ENCODE measurements around the gene SPAG6.
A peak's percentile ranks its signal among the peaks of the same experiment; 100 is the strongest.
"Not testable (repeated sequence)": the region's sequence is repeated elsewhere in the genome, so short reads cannot be mapped to it uniquely, and the experiment has no call there.

The SPAG6 gene

GRCh38 chr10:22345301-22346095 lies at the start of gene SPAG6:
Gene SPAG6 (plus strand): TSS chr10:22345496. CDS start chr10:22345612, 116 bp downstream.
- no peak within 1 kb of the TSS for H3K27ac Mint-ChIP-seq
- no peak for ATAC-seq
- DNase-seq = peak; percentile 60

GRCh38 chr10:22301193-22301592 lies 44.1 kb upstream of the SPAG6 start:
- H3K9me3 Mint-ChIP-seq = no peaks in the 10 kb centered on the region
- H3K27ac Mint-ChIP-seq = no peak overlapping the region
- ATAC-seq (no peak), DNase-seq (no peak)
- H3K4me3 Mint-ChIP-seq = no peak overlapping the region
- no peaks in the 10 kb centered on the region for H3K4me1 Mint-ChIP-seq
- no peaks in the 10 kb centered on the region for H3K36me3 Mint-ChIP-seq (ENCODE audit: low read depth)
- peaks cover 9% of the 10 kb centered on the region for H3K27me3 Mint-ChIP-seq

More at GRCh38 chr10:22345301-22346095, at the start of gene SPAG6:
- H3K4me1 Mint-ChIP-seq = peaks cover 18% of the 10 kb centered on the region
- H3K4me3 Mint-ChIP-seq = peak within 1 kb of the TSS; percentile 57
- H3K36me3 Mint-ChIP-seq (ENCODE audit: low read depth) = peaks cover 13% of the 10 kb centered on the region
- H3K9me3 Mint-ChIP-seq = no peaks in the 10 kb centered on the region
- H3K27me3 Mint-ChIP-seq = peaks cover 65% of the 10 kb centered on the region

GRCh38 chr10:22303461-22303860 lies 41.8 kb upstream of the SPAG6 start:
- Mint-ChIP-seq H3K36me3 (ENCODE audit: low read depth) (no peaks in the 10 kb centered on the region), H3K27me3 (peaks cover 7% of the 10 kb centered on the region), H3K9me3 (no peaks in the 10 kb centered on the region), H3K27ac (no peak overlapping the region), H3K4me3 (no peak overlapping the region), H3K4me1 (peaks cover 1% of the 10 kb centered on the region)
- DNase-seq (no peak), ATAC-seq (no peak)

- Mint-ChIP-seq H3K36me3 (ENCODE audit: low read depth) (no peaks in the 10 kb centered on the region), H3K27me3 (peaks cover 10% of the 10 kb centered on the region), H3K4me3 (no peak overlapping the region), H3K9me3 (no peaks in the 10 kb centered on the region), H3K27ac (no peak overlapping the region), H3K4me1 (peaks cover 10% of the 10 kb centered on the region)
- DNase-seq (no peak), ATAC-seq (no peak)
Measured at GRCh38 chr10:22305721-22306120, 39.6 kb upstream of the SPAG6 start.

GRCh38 chr10:22308390-22308789 lies 36.9 kb upstream of the SPAG6 start:
- DNase-seq (no peak), ATAC-seq (peak; percentile 97)
- Mint-ChIP-seq H3K4me1 (peaks cover 10% of the 10 kb centered on the region), H3K9me3 (no peaks in the 10 kb centered on the region), H3K27ac (no peak overlapping the region), H3K36me3 (ENCODE audit: low read depth) (no peaks in the 10 kb centered on the region), H3K4me3 (no peak overlapping the region), H3K27me3 (peaks cover 22% of the 10 kb centered on the region)

- Mint-ChIP-seq H3K27me3 (peaks cover 21% of the 10 kb centered on the region), H3K36me3 (ENCODE audit: low read depth) (no peaks in the 10 kb centered on the region), H3K9me3 (no peaks in the 10 kb centered on the region), H3K4me3 (no peak overlapping the region), H3K4me1 (peaks cover 10% of the 10 kb centered on the region), H3K27ac (peak overlapping the region; percentile 35)
- DNase-seq = no peak
- ATAC-seq = no peak
Measured at GRCh38 chr10:22309180-22310000, 35.9 kb upstream of the SPAG6 start.

GRCh38 chr10:22310012-22310411 lies 35.3 kb upstream of the SPAG6 start:
- not testable (repeated sequence) for H3K4me3 Mint-ChIP-seq; H3K27ac Mint-ChIP-seq; DNase-seq; H3K9me3 Mint-ChIP-seq; ATAC-seq; H3K36me3 Mint-ChIP-seq (ENCODE audit: low read depth)
- peaks cover 23% of the 10 kb centered on the region for H3K27me3 Mint-ChIP-seq
- H3K4me1 Mint-ChIP-seq = peaks cover 13% of the 10 kb centered on the region

- no peak for ATAC-seq
- no peaks in the 10 kb centered on the region for H3K9me3 Mint-ChIP-seq
- no peak overlapping the region for H3K4me3 Mint-ChIP-seq
- H3K27me3 Mint-ChIP-seq = peaks cover 28% of the 10 kb centered on the region
- DNase-seq = no peak
- H3K36me3 Mint-ChIP-seq (ENCODE audit: low read depth) = no peaks in the 10 kb centered on the region
- peaks cover 22% of the 10 kb centered on the region for H3K4me1 Mint-ChIP-seq
- H3K27ac Mint-ChIP-seq = no peak overlapping the region
Measured at GRCh38 chr10:22310928-22311327, 34.4 kb upstream of the SPAG6 start.

- Mint-ChIP-seq H3K4me3 (peak overlapping the region; percentile 91), H3K27ac (no peak overlapping the region), H3K4me1 (peaks cover 36% of the 10 kb centered on the region), H3K27me3 (peaks cover 25% of the 10 kb centered on the region), H3K36me3 (ENCODE audit: low read depth) (peaks cover 2% of the 10 kb centered on the region), H3K9me3 (no peaks in the 10 kb centered on the region)
- ATAC-seq = no peak
- no peak for DNase-seq
Measured at GRCh38 chr10:22314852-22315251, 30.4 kb upstream of the SPAG6 start.

- H3K27me3 Mint-ChIP-seq = peaks cover 28% of the 10 kb centered on the region
- no peaks in the 10 kb centered on the region for H3K9me3 Mint-ChIP-seq
- no peak for DNase-seq
- peak overlapping the region; percentile 91 for H3K4me3 Mint-ChIP-seq
- H3K4me1 Mint-ChIP-seq = peaks cover 40% of the 10 kb centered on the region
- H3K36me3 Mint-ChIP-seq (ENCODE audit: low read depth) = peaks cover 4% of the 10 kb centered on the region
- peak overlapping the region; percentile 97 for H3K27ac Mint-ChIP-seq
- peak; percentile 17 for ATAC-seq
Measured at GRCh38 chr10:22315455-22316285, 29.6 kb upstream of the SPAG6 start.

GRCh38 chr10:22316286-22317075 lies 28.8 kb upstream of the SPAG6 start, which contains the start of gene COMMD3:
Gene COMMD3 (plus strand): TSS chr10:22316388. CDS start chr10:22316418, 30 bp downstream.
- H3K27me3 Mint-ChIP-seq = peaks cover 24% of the 10 kb centered on the region
- peak within 1 kb of the TSS; percentile 97 for H3K27ac Mint-ChIP-seq
- peak; percentile 78 for ATAC-seq
- no peaks in the 10 kb centered on the region for H3K9me3 Mint-ChIP-seq
- peak within 1 kb of the TSS; percentile 91 for H3K4me3 Mint-ChIP-seq
- peak; percentile 78 for DNase-seq
- H3K4me1 Mint-ChIP-seq = peaks cover 40% of the 10 kb centered on the region
- H3K36me3 Mint-ChIP-seq (ENCODE audit: low read depth) = peaks cover 4% of the 10 kb centered on the region

GRCh38 chr10:22317076-22317370 lies 28.3 kb upstream of the SPAG6 start:
- H3K4me1 Mint-ChIP-seq = peaks cover 41% of the 10 kb centered on the region
- no peaks in the 10 kb centered on the region for H3K9me3 Mint-ChIP-seq
- ATAC-seq = peak; percentile 12
- H3K4me3 Mint-ChIP-seq = peak overlapping the region; percentile 91
- H3K27me3 Mint-ChIP-seq = peaks cover 20% of the 10 kb centered on the region
- H3K36me3 Mint-ChIP-seq (ENCODE audit: low read depth) = peaks cover 4% of the 10 kb centered on the region
- peak overlapping the region; percentile 86 for H3K27ac Mint-ChIP-seq
- DNase-seq = no peak

GRCh38 chr10:22317771-22318565 lies 27.3 kb upstream of the SPAG6 start:
- Mint-ChIP-seq H3K4me1 (peaks cover 50% of the 10 kb centered on the region), H3K36me3 (ENCODE audit: low read depth) (peaks cover 11% of the 10 kb centered on the region), H3K9me3 (no peaks in the 10 kb centered on the region), H3K4me3 (peak overlapping the region; percentile 91), H3K27me3 (peaks cover 26% of the 10 kb centered on the region), H3K27ac (peak overlapping the region; percentile 22)
- no peak for DNase-seq
- no peak for ATAC-seq

Measured in activated naive CD8-positive, alpha-beta T cell treated with anti-CD3 and anti-CD28 coated beads, Interleukin-2, amount 50 U/mL, for 24 hours (primary cell).